ENCODE results near the gene RTEL1.

- no peak for TF ChIP-seq CTCF (IDR thresholded peaks at IDR 0.05)
- no peak for TF ChIP-seq POLR2A (IDR thresholded peaks at IDR 0.05)
These were observed 83.7 kb downstream of the RTEL1 start for GRCh38 chr20:63741676-63742380.

Measured in body of pancreas (tissue), 4 donors.